GM12878 (cell line): ENCODE results near the gene SLC25A28. TPM values are rescaled to one million over a fixed set of nuclear protein-coding genes. Genes with fewer than 3 reads are reported as not detected.
"Not testable (repeated sequence)": the region's sequence is repeated elsewhere in the genome, so short reads cannot be mapped to it uniquely, and the experiment has no call there.

Experiments used
- ATAC-seq: fragments of 200-7000 bp; cut with Tn5 transposase; 3 replicates; pipeline ENCODE4 v1.9.1; 2020; ENCODE audit warnings: mild to moderate bottlenecking, moderate library complexity
- BruUV-seq: library from RNA; stranded (reverse); fragments of 400-500 nt; replicated peaks from 2 replicates; lab custom pipeline; 2021; lab: Mats Ljungman, UMichigan
- CTCF ChIA-PET: fragments of 300-600 bp; sonication (Branson Sonifier 250); formaldehyde crosslinking; extraction: SDS; loops from one replicate; lab custom pipeline; 2021; ENCODE audit warnings: inconsistent platforms; lab: Yijun Ruan, JAX
- POLR2A ChIA-PET: fragments of 350-600 bp; formaldehyde crosslinking; extraction: SDS; loops from one replicate; lab custom pipeline; 2021; ENCODE audit warnings: inconsistent platforms; lab: Charles Lee
- RAD21 ChIA-PET: fragments of 300-600 bp; sonication (Branson Sonifier 250); formaldehyde crosslinking; loops from one replicate; lab custom pipeline; 2023; ENCODE audit warnings: antibody characterized with exemption; ENCODE audit not compliant: unreplicated experiment; lab: Charles Lee
- SMC1A ChIA-PET: fragments of 300-600 bp; sonication (Branson Sonifier 250); formaldehyde crosslinking; loops from one replicate; lab custom pipeline; 2023; ENCODE audit not compliant: unreplicated experiment, uncharacterized antibody; lab: Charles Lee
- DNase-seq: peaks from one replicate; pipeline ENCODE4 v3.0.0-alpha.2; 2011; ENCODE audit warnings: low read depth, low spot score
- FAIRE-seq: peaks from 3 replicates; lab custom pipeline; 2011; peaks lifted over from hg19 to GRCh38; lab: Jason Lieb, UNC
- H2AFZ ChIP-seq: 2 replicates; pipeline ENCODE4 v1.6.0; 2011; ENCODE audit warnings: low read depth, low read length, control low read depth; ENCODE audit not compliant: control insufficient read depth
- H3K27ac ChIP-seq: 2 replicates; pipeline ENCODE4 v1.5.1; 2011; ENCODE audit warnings: control low read depth; ENCODE audit not compliant: control insufficient read depth, insufficient read depth
- H3K27me3 ChIP-seq, 2 experiments: replicated peaks in 1 of 2; 2 replicates each; pipeline versions ENCODE4 v1.6.0 to v1.6.1; 2011; ENCODE audit warnings: low read length in 1 of 2; ENCODE audit not compliant: control insufficient read depth in 2 of 2, insufficient read depth in 2 of 2
- H3K36me3 ChIP-seq, 2 experiments: 2 replicates each; pipeline ENCODE4 v1.5.1; 2011; ENCODE audit warnings: low read length in 1 of 2; ENCODE audit not compliant: control insufficient read depth in 2 of 2, insufficient read depth in 2 of 2
- H3K4me1 ChIP-seq: 2 replicates; pipeline ENCODE4 v1.6.1; 2011; ENCODE audit warnings: mild to moderate bottlenecking, low read length, moderate library complexity, mixed read lengths; ENCODE audit not compliant: control insufficient read depth, insufficient read depth
- H3K4me2 ChIP-seq: 2 replicates; pipeline ENCODE4 v1.6.0; 2011; ENCODE audit warnings: control low read depth; ENCODE audit not compliant: control insufficient read depth, insufficient read depth
- H3K4me3 ChIP-seq: fragments of 200-600 bp; sonication (generic); 2 replicates; pipeline ENCODE4 v1.5.1; 2016
- H3K79me2 ChIP-seq: 2 replicates; pipeline ENCODE4 v1.6.0; 2011; ENCODE audit warnings: low read length; ENCODE audit not compliant: control insufficient read depth, insufficient read depth
- H3K9ac ChIP-seq: 2 replicates; pipeline ENCODE4 v1.8.0; 2011; ENCODE audit warnings: low read length, control low read depth, mixed read lengths; ENCODE audit not compliant: control insufficient read depth, insufficient read depth
- H3K9me3 ChIP-seq: replicated peaks from 3 replicates; pipeline ENCODE4 v1.5.1; 2011; ENCODE audit warnings: mild to moderate bottlenecking, low read length; ENCODE audit not compliant: control insufficient read depth, insufficient read depth
- H4K20me1 ChIP-seq: 2 replicates; pipeline ENCODE4 v1.6.0; 2011; ENCODE audit not compliant: control insufficient read depth, insufficient read depth
- ATF7 ChIP-seq: fragments of 450-650 bp; IDR thresholded peaks from 2 replicates; pipeline ENCODE4 v1.6.1; 2016; ENCODE audit warnings: low read depth, mild to moderate bottlenecking
- BMI1 ChIP-seq: fragments of 450-650 bp; IDR thresholded peaks from 2 replicates; pipeline ENCODE4 v1.6.1; 2016; ENCODE audit warnings: mild to moderate bottlenecking, moderate library complexity, borderline replicate concordance
- CREM ChIP-seq: IDR thresholded peaks from 2 replicates; pipeline ENCODE4 v1.6.1; 2014; ENCODE audit warnings: antibody characterized with exemption, low read depth
- ETV6 ChIP-seq, 2 experiments: fragments of 450-650 bp in 1 of 2; IDR thresholded peaks in 1 of 2; conservative IDR thresholded peaks in 1 of 2; 2 replicates each; pipeline ENCODE4 v1.6.1; 2014; ENCODE audit warnings: antibody characterized with exemption in 1 of 2, borderline replicate concordance in 1 of 2, low read depth in 1 of 2, mild to moderate bottlenecking in 1 of 2, moderate library complexity in 1 of 2
- MEF2B ChIP-seq: fragments of 450-650 bp; IDR thresholded peaks from 2 replicates; pipeline ENCODE4 v1.6.1; 2018; ENCODE audit warnings: mild to moderate bottlenecking, moderate library complexity; ENCODE audit not compliant: partially characterized antibody, poor library complexity, severe bottlenecking
- MYB ChIP-seq: fragments of 150-350 bp; IDR thresholded peaks from 2 replicates; pipeline ENCODE4 v1.6.1; 2014; ENCODE audit warnings: mild to moderate bottlenecking, low read depth, low read length, borderline replicate concordance
- NFYA ChIP-seq: IDR thresholded peaks from 2 replicates; pipeline ENCODE4 v1.6.1; 2011; ENCODE audit warnings: low read depth, mild to moderate bottlenecking, low read length, improper control_type of control experiment, borderline replicate concordance
- NR2C1 ChIP-seq: fragments of 450-650 bp; IDR thresholded peaks from 2 replicates; pipeline ENCODE4 v1.6.1; 2017; ENCODE audit warnings: antibody characterized with exemption, mild to moderate bottlenecking, moderate library complexity
- RCOR1 ChIP-seq: conservative IDR thresholded peaks from 2 replicates; pipeline ENCODE4 v1.6.1; 2012; ENCODE audit warnings: low read depth, low read length, improper control_type of control experiment
- SIN3A ChIP-seq: IDR thresholded peaks from 2 replicates; pipeline ENCODE4 v1.6.1; 2012; ENCODE audit warnings: low read depth, low read length, improper control_type of control experiment
- SMC3 ChIP-seq: IDR thresholded peaks from 2 replicates; pipeline ENCODE4 v1.6.1; 2011; ENCODE audit warnings: low read length, improper control_type of control experiment, borderline replicate concordance
- YY1 ChIP-seq: IDR thresholded peaks from 2 replicates; pipeline ENCODE4 v1.6.1; 2011; ENCODE audit warnings: low read depth, mild to moderate bottlenecking, low read length
- ZBTB4 ChIP-seq: fragments of 450-650 bp; formaldehyde crosslinking; IDR thresholded peaks from 2 replicates; pipeline ENCODE4 v1.4.0; 2022; ENCODE audit warnings: mild to moderate bottlenecking, moderate library complexity
- WGBS: methylation state at CpG from one replicate; pipeline ENCODE4 v1.1.6; 2016; ENCODE audit warnings: low lambda C conversion rate; ENCODE audit not compliant: insufficient replicate concordance, insufficient coverage; ENCODE audit errors: missing lambda C conversion rate; 5-methylcytosine and 5-hydroxymethylcytosine counted together
- in situ Hi-C: fragments of 300-500 bp; cut with MboI; formaldehyde crosslinking; loops from 9 replicates; pipeline ENCODE4 v1.14.3; 2018; ENCODE audit warnings: mixed read lengths
- intact Hi-C: fragments of 100-400 bp; cut with micrococcal nuclease; formaldehyde crosslinking; loops from one replicate; pipeline ENCODE4 v1.14.2; 2022; ENCODE audit not compliant: unreplicated experiment
- polyA plus RNA-seq, 11 experiments: library from polyadenylated mRNA; depleted of rRNA in 4 of 11; unstranded in 6 of 11; stranded (reverse) in 5 of 11; fragments of >200 nt; fragmentation: Nextera tagmentation in 4 of 11; fragmentation: Illumina TruSeq in 1 of 11; extraction: Ambion mirVana in 4 of 11; extraction: Trizol in 1 of 11; gene quantifications; 1 replicate in 1 of 11; 2 replicates in 10 of 11; pipeline versions ENCODE4 v1.2.1 to v1.2.3, GENCODE V29; 2011 to 2016; ENCODE audit warnings: inconsistent platforms in 2 of 11, missing spikeins in 2 of 11, low read depth in 1 of 11
- total RNA-seq, 4 experiments: library from RNA; depleted of rRNA in 3 of 4; stranded (reverse); fragments of >200 nt in 3 of 4; fragmentation: Illumina TruSeq in 1 of 4; extraction: Trizol in 1 of 4; gene quantifications; 2 replicates each; pipeline versions ENCODE4 v1.2.1 to v1.2.3, GENCODE V29; 2013 to 2021

The SLC25A28 gene
- total and polyA plus RNA-seq, 10 of the 15 experiments (the other 5 are each of a cell fraction or from before 2014, with no cell fraction given) = 7.5 to 47.8 (median 24.9) TPM

GRCh38 chr10:99598011-99598410, 22.2 kb downstream of the SLC25A28 start:
- SMC1A ChIA-PET = no interaction called here
- peaks cover 6% of the 10 kb centered on the region for H3K4me1 ChIP-seq
- POLR2A ChIA-PET = no interaction called here
- H3K9me3 ChIP-seq = no peaks in the 10 kb centered on the region
- intact Hi-C loops = no loop called here
- in situ Hi-C loops = no loop called here
- no peaks in the 10 kb centered on the region for H3K27me3 ChIP-seq
- no TSS peak for BruUV-seq
- no peak overlapping the region for H3K27ac ChIP-seq
- H2AFZ ChIP-seq = no peak overlapping the region
- CTCF ChIA-PET = interaction anchor here (2.1 kb wide), 1 partner anchor 14 kb away, joined by 10 read pairs; no protein-coding TSS in a partner anchor
- H3K4me3 ChIP-seq = no peak overlapping the region
- FAIRE-seq = no peak
- H3K79me2 ChIP-seq = no peaks in the 10 kb centered on the region
- ATAC-seq = no peak
- H4K20me1 ChIP-seq = no peaks in the 10 kb centered on the region
- no peak overlapping the region for H3K4me2 ChIP-seq
- no peak for DNase-seq
- H3K9ac ChIP-seq = no peak overlapping the region
- H3K36me3 ChIP-seq = no peaks in the 10 kb centered on the region
- TF ChIP-seq MEF2B (no peak), BMI1 (no peak), ZBTB4 (no peak), YY1 (no peak), SMC3 (no peak), ATF7 (no peak), CREM (no peak), MYB (no peak), ETV6 (conservative IDR thresholded peaks at IDR 0.05 in 1 of 2, IDR thresholded peaks at IDR 0.05 in 1 of 2; ENCODE audit: borderline replicate concordance in 1 of 2, low read depth in 1 of 2) (no peak), NR2C1 (no peak), SIN3A (no peak), RCOR1 (no peak), NFYA (no peak)
- WGBS = 25% methylated on average over 4 of the region's 4 CpGs
- RAD21 ChIA-PET = interaction anchor here (0.7 kb wide), 1 partner anchor 1228 kb away, joined by 4 read pairs; no protein-coding TSS in a partner anchor

GRCh38 chr10:99596708-99597107, 23.5 kb downstream of the SLC25A28 start:
- BruUV-seq = not testable (repeated sequence)

More at GRCh38 chr10:99596708-99597107, 23.5 kb downstream of the SLC25A28 start:
- H3K4me1 ChIP-seq, H3K27ac ChIP-seq, H3K27me3 ChIP-seq, RAD21 ChIA-PET, FAIRE-seq, H3K9me3 ChIP-seq, in situ Hi-C loops, H3K4me2 ChIP-seq, H3K9ac ChIP-seq, DNase-seq, ATAC-seq, H3K4me3 ChIP-seq, H3K36me3 ChIP-seq, H3K79me2 ChIP-seq, POLR2A ChIA-PET, H2AFZ ChIP-seq, H4K20me1 ChIP-seq, intact Hi-C loops: not testable (repeated sequence)
- ChIA-PET SMC1A (interaction anchor here (0.6 kb wide), 1 partner anchor 259 kb away, joined by 3 read pairs; no protein-coding TSS in a partner anchor), CTCF (interaction anchor here (1.2 to 2.1 kb wide), 2 partner anchors 16 to 19 kb away, joined by 3 to 7 read pairs; no protein-coding TSS in a partner anchor)
- WGBS = 31% methylated on average over 4 of the region's 4 CpGs
